Stomach (tissue), 9 donors: ENCODE data around the gene CNDP1. TPM values are rescaled to one million over a fixed set of nuclear protein-coding genes. Genes with fewer than 3 reads are reported as not detected.

Experiments
- DNase-seq, 2 donors: peaks; one replicate each; pipeline versions ENCODE4 v3.0.0 to v3.0.0-alpha.2; 2013 to 2019
- H3K27ac ChIP-seq, 5 donors: fragments of 200-600 bp in 4 of 5; sonication (generic) in 4 of 5; one replicate each; pipeline ENCODE4 v1.5.1; 2013 to 2019; ENCODE audit warnings: mild to moderate bottlenecking in 1 of 5, moderate library complexity in 1 of 5
- H3K27me3 ChIP-seq, 3 donors: fragments of 200-600 bp; sonication (generic); one replicate each; pipeline ENCODE4 v1.5.1; 2017 to 2019; ENCODE audit warnings: mixed run types in 1 of 3
- H3K36me3 ChIP-seq, 4 donors: fragments of 200-600 bp; sonication (generic); 1 replicate in 3 of 4; 2 replicates in 1 of 4; pipeline ENCODE4 v1.5.1; 2016 to 2019
- H3K4me1 ChIP-seq, 4 donors: fragments of 200-600 bp; sonication (generic); one replicate each; pipeline ENCODE4 v1.5.1; 2016 to 2019
- H3K4me3 ChIP-seq, 4 donors: fragments of 200-600 bp; sonication (generic) in 3 of 4; one replicate each; pipeline ENCODE4 v1.5.1; 2016 to 2019; ENCODE audit warnings: mild to moderate bottlenecking in 1 of 4
- H3K9me3 ChIP-seq, 4 donors: fragments of 200-600 bp; sonication (generic); one replicate each; pipeline ENCODE4 v1.5.1; 2016 to 2019
- EP300 ChIP-seq: sonication (generic); formaldehyde crosslinking; IDR thresholded peaks from one replicate; pipeline ENCODE4 v1.6.1; 2017; ENCODE audit warnings: antibody characterized with exemption
- POLR2A ChIP-seq, 4 donors: fragments of 450-650 bp; IDR thresholded peaks; one replicate each; pipeline ENCODE4 v1.6.1; 2016; ENCODE audit warnings: antibody characterized with exemption in 4 of 4, control low read depth in 2 of 4, mild to moderate bottlenecking in 1 of 4, moderate library complexity in 1 of 4
- POLR2AphosphoS5 ChIP-seq, 3 donors: sonication (generic); formaldehyde crosslinking; IDR thresholded peaks; one replicate each; pipeline ENCODE4 v1.6.1; 2016; ENCODE audit warnings: antibody characterized with exemption in 3 of 3
- WGBS, 5 donors: extraction: QIAGEN DNeasy Blood & Tissue Kit in 3 of 5; methylation state at CpG; one replicate each; pipeline versions ENCODE4 v1.1.5 to v1.1.7; 2013 to 2018; 5-methylcytosine and 5-hydroxymethylcytosine counted together
- intact Hi-C: fragments of 100-400 bp; cut with DNase I; formaldehyde crosslinking; loops from one replicate; pipeline ENCODE4 v1.15.1; 2023; ENCODE audit warnings: low total_unique reads
- polyA plus RNA-seq, 3 donors: library from polyadenylated mRNA; stranded (reverse); fragments of 200-250 nt; gene quantifications; one replicate each; pipeline ENCODE4 v1.2.3, GENCODE V29; 2013
- total RNA-seq, 5 donors: library from RNA; depleted of rRNA; stranded (reverse); fragments of >200 nt; gene quantifications; one replicate each; pipeline versions ENCODE4 v1.1.0 to v1.2.3, GENCODE V29; 2014 to 2016
- TF ChIP-seq, protein P1 (sequence below), 7 experiments: fragments of 450-650 bp in 4 of 7; fragments of 200-600 bp in 3 of 7; sonication (generic) in 3 of 7; IDR thresholded peaks; one replicate each; pipeline ENCODE4 v1.5.1; 2016 to 2019; ENCODE audit warnings: antibody characterized with exemption in 7 of 7, control low read depth in 2 of 7, mild to moderate bottlenecking in 1 of 7
- donor health status: healthy with polysubstance abuse.
- donor health status: Bipolar disorder and iron deficiency.
- donor health status: healthy.

CNDP1 gene
- total and polyA plus RNA-seq, 8 donors = 0.13 to 0.72 (median 0.50) TPM; not detected in 5

DNA sequence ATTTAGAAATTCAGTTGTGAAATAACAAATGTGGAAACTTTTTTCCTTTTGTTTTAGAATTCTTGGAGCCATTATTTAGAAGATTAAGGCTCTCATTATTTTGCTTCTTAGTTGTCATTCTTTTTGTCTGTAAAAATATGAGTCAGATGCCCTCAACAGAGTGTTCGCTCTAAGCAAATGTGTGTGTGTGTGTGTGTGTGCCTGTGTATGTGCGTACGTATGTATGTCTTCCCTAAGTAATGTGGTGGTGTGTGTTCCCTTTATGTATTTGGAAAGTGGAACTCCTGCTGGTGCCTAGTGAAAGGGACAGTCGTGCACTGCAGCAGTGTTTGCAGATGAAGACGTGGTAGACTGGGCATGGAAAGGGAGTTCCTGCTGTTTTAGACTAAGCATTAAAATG is 90.9 kb downstream of the CNDP1 start:
- WGBS, 5 donors = 72 to 84% (median 82%) methylated on average over 5 of the region's 5 CpGs
- intact Hi-C loops = no loop called here
- H3K9me3 ChIP-seq = no peaks in the 10 kb centered on the region

DNA sequence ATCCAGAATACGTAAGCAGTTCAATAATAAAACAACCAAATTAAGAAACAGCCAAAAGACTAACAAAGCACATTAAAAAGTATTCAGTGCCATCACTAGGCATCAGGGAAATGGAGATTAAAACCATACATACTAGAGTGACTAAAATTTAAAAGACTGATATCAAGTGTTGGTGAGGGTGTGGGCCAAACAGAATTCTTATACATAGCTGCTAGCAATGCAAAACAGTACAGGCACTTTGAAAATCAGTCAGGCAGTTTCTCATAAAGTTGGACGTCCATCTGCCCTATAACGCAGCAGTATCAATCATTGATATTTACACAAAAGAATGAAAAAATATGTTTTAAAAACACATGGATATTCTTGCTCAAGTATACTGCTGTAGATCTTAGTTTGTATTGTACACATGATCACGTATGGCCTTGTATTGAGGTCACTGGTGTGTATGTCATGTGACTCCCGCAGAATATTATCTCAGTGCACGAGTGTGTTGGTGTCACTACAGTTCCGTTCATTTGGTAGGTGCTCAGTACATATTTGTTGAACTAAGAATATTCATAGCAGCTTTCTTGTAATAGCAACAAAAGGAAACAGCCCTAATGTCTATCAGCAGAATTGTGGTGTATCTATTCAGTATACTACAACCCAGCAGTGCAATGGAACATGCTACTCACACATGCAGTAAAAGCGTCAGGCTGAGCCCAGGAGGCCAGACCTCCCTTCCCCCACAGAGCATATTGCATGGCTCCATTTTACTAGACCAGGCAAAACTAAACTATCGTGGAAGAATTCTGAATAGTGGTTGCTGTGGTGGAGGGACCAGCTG is 92.0 kb downstream of the CNDP1 start:
- Histone ChIP-seq H3K9me3 (no peaks in the 10 kb centered on the region), H3K27ac (no peak overlapping the region)
- 65 to 82% (median 76%) methylated on average over 9 of the region's 9 CpGs for WGBS, 5 donors

More for the DNA sequence above, 90.9 kb downstream of the CNDP1 start:
- no peak for DNase-seq
- Histone ChIP-seq H3K4me3 (no peak overlapping the region), H3K27me3 (no peaks in the 10 kb centered on the region), H3K27ac (no peak overlapping the region), H3K4me1 (peaks cover 0 to 4% (median 1%) of the 10 kb centered on the region in 4 donors), H3K36me3 (no peaks in the 10 kb centered on the region)
- TF ChIP-seq POLR2AphosphoS5 (IDR thresholded peaks at IDR 0.05) (no peak), EP300 (no peak), POLR2A (IDR thresholded peaks at IDR 0.05) (no peak)
- TF ChIP-seq, protein P1, sequence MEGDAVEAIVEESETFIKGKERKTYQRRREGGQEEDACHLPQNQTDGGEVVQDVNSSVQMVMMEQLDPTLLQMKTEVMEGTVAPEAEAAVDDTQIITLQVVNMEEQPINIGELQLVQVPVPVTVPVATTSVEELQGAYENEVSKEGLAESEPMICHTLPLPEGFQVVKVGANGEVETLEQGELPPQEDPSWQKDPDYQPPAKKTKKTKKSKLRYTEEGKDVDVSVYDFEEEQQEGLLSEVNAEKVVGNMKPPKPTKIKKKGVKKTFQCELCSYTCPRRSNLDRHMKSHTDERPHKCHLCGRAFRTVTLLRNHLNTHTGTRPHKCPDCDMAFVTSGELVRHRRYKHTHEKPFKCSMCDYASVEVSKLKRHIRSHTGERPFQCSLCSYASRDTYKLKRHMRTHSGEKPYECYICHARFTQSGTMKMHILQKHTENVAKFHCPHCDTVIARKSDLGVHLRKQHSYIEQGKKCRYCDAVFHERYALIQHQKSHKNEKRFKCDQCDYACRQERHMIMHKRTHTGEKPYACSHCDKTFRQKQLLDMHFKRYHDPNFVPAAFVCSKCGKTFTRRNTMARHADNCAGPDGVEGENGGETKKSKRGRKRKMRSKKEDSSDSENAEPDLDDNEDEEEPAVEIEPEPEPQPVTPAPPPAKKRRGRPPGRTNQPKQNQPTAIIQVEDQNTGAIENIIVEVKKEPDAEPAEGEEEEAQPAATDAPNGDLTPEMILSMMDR (IDR thresholded peaks at IDR 0.05) = no peak

DNA sequence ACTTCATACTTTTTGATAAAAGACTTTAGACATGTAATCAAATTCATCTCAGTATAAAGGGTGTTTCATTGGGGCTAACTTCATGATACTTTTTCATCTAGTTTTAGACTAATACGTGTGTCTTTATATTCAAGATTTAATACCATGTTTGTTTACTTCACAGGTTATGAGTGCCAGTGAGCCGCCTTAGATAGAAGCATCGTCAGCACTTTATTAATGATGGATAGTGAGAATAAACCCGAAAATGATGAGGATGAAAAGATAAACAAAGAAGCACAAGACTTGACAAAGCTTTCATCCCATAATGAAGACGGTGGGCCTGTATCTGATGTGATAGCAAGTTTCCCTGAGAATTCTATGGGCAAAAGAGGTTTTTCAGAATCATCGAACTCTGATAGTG is 96.5 kb downstream of the CNDP1 start:
- Histone ChIP-seq H3K9me3 (no peaks in the 10 kb centered on the region), H3K27ac (no peak overlapping the region), H3K4me1 (peaks cover 0 to 9% (median 0%) of the 10 kb centered on the region in 4 donors), H3K27me3 (no peaks in the 10 kb centered on the region), H3K36me3 (peaks cover 14 to 48% (median 46%) of the 10 kb centered on the region in 4 donors), H3K4me3 (no peak overlapping the region)
- no peak for TF ChIP-seq POLR2AphosphoS5 (IDR thresholded peaks at IDR 0.05)
- no peak for TF ChIP-seq EP300
- intact Hi-C loops = no loop called here
- WGBS, 5 donors = 82 to 93% (median 92%) methylated on average over 6 of the region's 6 CpGs
- DNase-seq = no peak

More for the DNA sequence above, 92.0 kb downstream of the CNDP1 start:
- Histone ChIP-seq H3K4me1 (peaks cover 0 to 8% (median 0%) of the 10 kb centered on the region in 4 donors), H3K27me3 (no peaks in the 10 kb centered on the region), H3K4me3 (no peak overlapping the region), H3K36me3 (peaks cover 0 to 6% (median 3%) of the 10 kb centered on the region in 4 donors)
- intact Hi-C loops = no loop called here
- DNase-seq = no peak
- TF ChIP-seq, protein P1 (IDR thresholded peaks at IDR 0.05) = no peak
- TF ChIP-seq POLR2AphosphoS5 (IDR thresholded peaks at IDR 0.05) = no peak

DNA sequence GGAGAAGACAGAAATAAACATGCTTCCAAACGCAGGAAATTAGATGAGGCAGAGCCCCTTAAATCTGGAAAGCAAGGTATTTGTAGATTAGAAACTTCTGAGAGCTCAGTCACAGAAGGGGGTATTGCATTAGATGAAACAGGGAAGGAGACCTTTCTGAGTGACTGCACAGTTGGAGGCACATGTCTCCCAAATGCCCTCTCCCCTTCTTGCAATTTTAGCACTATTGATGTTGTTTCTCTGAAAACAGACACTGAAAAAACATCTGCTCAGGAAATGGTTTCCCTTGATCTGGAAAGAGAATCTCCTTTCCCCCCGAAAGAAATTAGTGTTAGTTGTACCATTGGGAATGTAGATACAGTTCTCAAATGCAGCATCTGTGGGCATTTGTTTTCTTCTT is 96.9 kb downstream of the CNDP1 start:
- Histone ChIP-seq H3K4me1 (peaks cover 0 to 9% (median 0%) of the 10 kb centered on the region in 4 donors), H3K9me3 (no peaks in the 10 kb centered on the region), H3K36me3 (peaks cover 14 to 49% (median 46%) of the 10 kb centered on the region in 4 donors), H3K27me3 (no peaks in the 10 kb centered on the region), H3K4me3 (no peak overlapping the region), H3K27ac (peak overlapping the region in 1 of 5 donors; percentile 11)
- no peak for TF ChIP-seq POLR2A (IDR thresholded peaks at IDR 0.05)
- TF ChIP-seq, protein P1 (IDR thresholded peaks at IDR 0.05) = no peak
- no peak for TF ChIP-seq EP300
- TF ChIP-seq POLR2AphosphoS5 (IDR thresholded peaks at IDR 0.05) = no peak
- DNase-seq = no peak
- intact Hi-C loops = no loop called here
- WGBS, 5 donors = 71 to 81% (median 78%) methylated on average over 2 of the region's 2 CpGs
